ENCODE data around the gene RBPJL.

The RBPJL gene

DNA sequence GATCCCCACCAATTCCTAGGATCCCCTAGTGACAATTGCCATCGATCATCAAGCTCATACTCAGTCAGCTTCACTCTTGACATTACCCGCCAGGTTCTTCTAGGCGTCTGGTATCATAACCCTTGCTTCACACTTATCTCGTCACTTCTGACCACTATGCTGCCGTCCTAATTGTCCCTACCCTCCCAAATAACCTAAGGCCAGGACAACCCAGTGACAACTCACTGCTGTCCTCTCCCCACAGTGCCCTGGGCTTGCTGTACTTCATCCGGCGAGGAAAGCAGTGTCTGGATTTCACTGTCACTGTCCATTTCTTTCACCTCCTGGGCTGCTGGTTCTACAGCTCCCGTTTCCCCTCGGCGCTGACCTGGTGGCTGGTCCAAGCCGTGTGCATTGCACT, 60.0 kb downstream of the RBPJL start:
- Histone ChIP-seq H3K79me2 (peaks cover 7% of the 10 kb centered on the region), H3K4me3 (ENCODE audit: low read depth, low read length) (no peak overlapping the region), H3K9me3 (ENCODE audit: control insufficient read depth, low read length) (no peaks in the 10 kb centered on the region), H3K4me1 (peaks cover 4% of the 10 kb centered on the region), H3K27me3 (ENCODE audit: control insufficient read depth, insufficient read depth, low read length) (no peaks in the 10 kb centered on the region), H3K4me2 (ENCODE audit: low read length) (no peak overlapping the region), H2AFZ (no peak overlapping the region), H3K36me3 (ENCODE audit: control insufficient read depth, insufficient read depth, low read length) (no peaks in the 10 kb centered on the region), H3K27ac (no peak overlapping the region), H3K9ac (no peak overlapping the region)
- TF ChIP-seq, protein P1, sequence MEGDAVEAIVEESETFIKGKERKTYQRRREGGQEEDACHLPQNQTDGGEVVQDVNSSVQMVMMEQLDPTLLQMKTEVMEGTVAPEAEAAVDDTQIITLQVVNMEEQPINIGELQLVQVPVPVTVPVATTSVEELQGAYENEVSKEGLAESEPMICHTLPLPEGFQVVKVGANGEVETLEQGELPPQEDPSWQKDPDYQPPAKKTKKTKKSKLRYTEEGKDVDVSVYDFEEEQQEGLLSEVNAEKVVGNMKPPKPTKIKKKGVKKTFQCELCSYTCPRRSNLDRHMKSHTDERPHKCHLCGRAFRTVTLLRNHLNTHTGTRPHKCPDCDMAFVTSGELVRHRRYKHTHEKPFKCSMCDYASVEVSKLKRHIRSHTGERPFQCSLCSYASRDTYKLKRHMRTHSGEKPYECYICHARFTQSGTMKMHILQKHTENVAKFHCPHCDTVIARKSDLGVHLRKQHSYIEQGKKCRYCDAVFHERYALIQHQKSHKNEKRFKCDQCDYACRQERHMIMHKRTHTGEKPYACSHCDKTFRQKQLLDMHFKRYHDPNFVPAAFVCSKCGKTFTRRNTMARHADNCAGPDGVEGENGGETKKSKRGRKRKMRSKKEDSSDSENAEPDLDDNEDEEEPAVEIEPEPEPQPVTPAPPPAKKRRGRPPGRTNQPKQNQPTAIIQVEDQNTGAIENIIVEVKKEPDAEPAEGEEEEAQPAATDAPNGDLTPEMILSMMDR (IDR thresholded peaks at IDR 0.05), result no peak

DNA sequence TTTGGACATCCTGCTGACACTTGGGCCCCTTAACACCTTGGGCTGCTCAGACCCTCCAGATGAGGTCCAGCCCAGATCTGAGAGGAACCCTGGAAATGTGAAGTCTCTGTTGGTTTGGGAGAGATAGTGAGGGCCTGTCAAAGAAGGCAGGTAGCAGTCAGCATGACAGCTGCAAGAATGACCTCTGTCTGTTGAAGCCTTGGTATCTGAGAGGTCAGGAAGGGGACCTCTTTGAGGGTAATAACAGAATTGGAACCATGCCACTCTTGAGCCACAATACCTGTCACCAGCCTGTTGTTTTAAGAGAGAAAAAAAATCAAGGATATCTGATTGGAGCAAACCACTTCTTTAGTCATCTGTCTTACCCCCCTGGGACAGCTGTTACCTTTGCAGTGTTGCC, 60.5 kb downstream of the RBPJL start:
- Histone ChIP-seq H3K4me1 (peaks cover 4% of the 10 kb centered on the region), H3K27ac (no peak overlapping the region), H3K9ac (no peak overlapping the region), H3K4me2 (ENCODE audit: low read length) (no peak overlapping the region), H3K4me3 (ENCODE audit: low read depth, low read length) (no peak overlapping the region), H2AFZ (no peak overlapping the region), H3K9me3 (ENCODE audit: control insufficient read depth, low read length) (no peaks in the 10 kb centered on the region), H3K36me3 (ENCODE audit: control insufficient read depth, insufficient read depth, low read length) (no peaks in the 10 kb centered on the region), H3K27me3 (ENCODE audit: control insufficient read depth, insufficient read depth, low read length) (no peaks in the 10 kb centered on the region), H3K79me2 (peaks cover 7% of the 10 kb centered on the region)
- TF ChIP-seq, protein P1 (IDR thresholded peaks at IDR 0.05), result no peak

Data from parathyroid adenoma (tissue), 2 donors.